Activated CD4-positive, alpha-beta T cell treated with anti-CD3 and anti-CD28 coated beads, Interleukin-10, Interleukin-2, amounts not matched to agents 100 ng/mL and 50 ng/mL, durations not matched to agents 16 hours and 8 hours (primary cell): ENCODE results near the gene TMEM63C.

Source experiments
- DNase-seq: peaks from one replicate; pipeline ENCODE4 v3.0.0-alpha.2; 2020

Gene TMEM63C

DNA sequence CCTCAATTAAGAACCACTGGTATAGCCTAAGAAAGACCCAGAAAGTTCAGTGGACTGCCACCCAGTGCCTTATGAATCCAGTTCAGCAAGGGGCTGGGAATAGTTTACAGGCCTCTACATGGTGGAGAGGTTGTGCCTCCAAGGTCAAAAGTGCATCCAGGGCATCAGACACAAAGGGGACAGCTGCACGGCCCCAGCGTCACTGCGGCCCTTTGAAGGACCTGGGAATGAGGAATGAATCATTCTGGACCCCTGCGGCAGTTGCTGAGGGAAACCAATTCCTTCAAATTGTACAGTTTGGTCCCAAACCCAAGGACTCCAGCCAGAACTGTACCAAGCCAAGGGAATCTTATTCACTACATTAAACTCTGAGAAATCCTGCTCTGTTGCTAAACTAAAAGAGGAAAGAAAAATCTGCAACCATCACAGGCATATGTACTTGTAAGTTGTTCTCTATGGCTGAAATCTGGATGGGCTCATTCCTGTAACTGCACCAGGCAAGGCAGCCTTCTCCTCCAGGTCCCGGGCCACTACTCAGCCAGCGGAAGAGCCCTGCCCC lies 100.3 kb downstream of the TMEM63C start:
- DNase-seq: no peak

DNA sequence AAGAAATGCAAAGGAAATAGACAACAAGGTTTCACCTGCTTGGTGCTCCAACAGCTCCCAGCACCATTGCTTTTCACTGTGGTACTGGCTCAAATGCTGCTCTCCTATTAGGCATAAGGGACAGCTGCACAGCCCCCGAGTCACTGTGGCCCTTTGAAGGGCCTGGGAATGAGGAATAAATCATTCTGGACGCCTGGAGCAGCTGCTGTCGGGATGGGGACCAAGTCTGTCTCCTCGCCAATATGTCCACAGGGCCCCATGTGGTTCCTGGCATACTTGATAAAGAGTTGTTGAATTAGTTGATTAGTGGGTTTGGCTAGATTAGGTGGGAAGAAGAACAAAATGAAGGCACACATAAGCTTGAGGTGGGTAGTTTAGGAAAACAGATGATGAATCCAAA lies 102.5 kb downstream of the TMEM63C start:
- no peak for DNase-seq

- no peak for DNase-seq
Measured at GRCh38 chr14:77284466-77284865, 102.9 kb downstream of the TMEM63C start.

GRCh38 chr14:77286576-77286975 lies 105.0 kb downstream of the TMEM63C start:
- no peak for DNase-seq

- DNase-seq: no peak
Measured at GRCh38 chr14:77290705-77291104, 109.1 kb downstream of the TMEM63C start.

DNA sequence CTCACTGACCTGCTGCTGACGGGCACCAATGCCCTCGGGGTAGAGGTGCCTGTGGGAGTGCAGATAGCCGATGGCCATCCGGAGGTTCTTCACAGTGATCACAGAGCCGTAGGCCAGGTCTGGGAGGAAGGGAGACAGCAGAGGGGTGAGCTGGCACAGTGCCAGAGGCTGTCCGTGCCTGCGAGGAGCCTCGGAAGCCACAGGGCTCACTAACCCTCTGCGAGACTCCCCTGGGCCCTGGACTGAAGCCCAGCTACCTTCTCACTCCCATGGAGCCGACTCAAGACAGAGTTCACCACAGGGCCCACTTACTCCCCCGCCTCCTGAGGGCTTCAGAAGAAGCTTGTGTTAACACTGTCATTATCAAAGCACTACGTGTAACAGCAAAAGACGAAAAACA lies 114.6 kb downstream of the TMEM63C start:
- no peak for DNase-seq

DNA sequence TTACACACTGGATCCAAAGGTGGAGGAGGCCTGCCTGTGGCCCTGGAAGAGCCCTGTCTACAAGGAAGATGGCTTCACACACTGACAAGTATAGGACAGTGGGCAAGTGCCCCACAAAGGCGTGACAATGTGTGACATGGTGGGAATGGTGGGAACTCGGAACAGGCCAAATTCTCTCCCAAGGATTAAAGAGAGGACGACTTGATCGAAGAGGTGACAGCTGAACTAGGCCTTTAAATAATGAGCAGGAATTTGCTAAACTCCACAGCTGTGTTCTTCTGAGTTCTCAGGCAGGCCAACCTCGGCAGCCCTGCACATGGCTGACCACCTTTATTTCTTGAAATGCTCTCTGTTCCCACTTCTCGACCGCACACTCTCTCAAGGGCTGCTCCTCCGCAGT lies 115.3 kb downstream of the TMEM63C start:
- no peak for DNase-seq

GRCh38 chr14:77299771-77300170 lies 118.2 kb downstream of the TMEM63C start:
- no peak for DNase-seq

DNA sequence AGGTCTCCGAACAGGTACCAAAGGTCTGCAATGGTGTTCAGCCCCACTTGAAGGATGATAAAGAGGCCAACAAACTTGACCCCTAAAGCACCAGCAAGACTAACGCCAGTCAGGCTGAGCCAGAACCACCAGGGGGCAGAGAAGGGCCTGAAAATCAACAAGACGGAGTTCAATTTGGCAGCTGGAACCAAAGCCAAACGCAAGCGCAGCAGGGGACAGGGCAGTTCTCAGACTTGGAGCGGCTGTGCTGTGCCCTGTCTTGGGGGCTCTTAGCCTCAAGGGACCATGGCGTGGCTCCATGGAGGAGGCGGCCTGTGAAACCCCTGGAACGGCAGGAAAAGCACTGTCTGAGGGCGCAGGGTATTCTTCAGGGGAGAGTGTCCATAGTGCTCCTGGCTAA lies 119.5 kb downstream of the TMEM63C start:
- DNase-seq: peak; percentile 75

DNA sequence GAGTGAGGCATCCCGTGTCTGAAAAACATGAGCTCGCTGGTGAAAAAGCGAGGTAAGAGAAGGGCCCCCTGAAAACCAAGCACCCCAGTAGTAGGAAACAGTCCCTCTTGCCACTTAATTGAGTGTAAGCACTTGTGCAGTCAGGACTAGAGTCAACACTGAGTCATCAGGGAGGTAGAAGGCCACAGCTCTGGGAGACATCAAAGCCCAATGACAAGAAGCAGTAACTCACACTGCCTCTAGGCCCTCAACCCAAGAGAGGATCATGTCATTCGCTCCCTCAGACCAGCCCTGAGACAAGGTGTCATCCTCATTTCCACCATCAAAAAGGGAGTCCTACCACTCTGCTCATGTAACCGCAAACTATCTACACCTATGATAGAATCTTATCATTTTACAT lies 121.3 kb downstream of the TMEM63C start:
- peak; percentile 96 for DNase-seq

DNA sequence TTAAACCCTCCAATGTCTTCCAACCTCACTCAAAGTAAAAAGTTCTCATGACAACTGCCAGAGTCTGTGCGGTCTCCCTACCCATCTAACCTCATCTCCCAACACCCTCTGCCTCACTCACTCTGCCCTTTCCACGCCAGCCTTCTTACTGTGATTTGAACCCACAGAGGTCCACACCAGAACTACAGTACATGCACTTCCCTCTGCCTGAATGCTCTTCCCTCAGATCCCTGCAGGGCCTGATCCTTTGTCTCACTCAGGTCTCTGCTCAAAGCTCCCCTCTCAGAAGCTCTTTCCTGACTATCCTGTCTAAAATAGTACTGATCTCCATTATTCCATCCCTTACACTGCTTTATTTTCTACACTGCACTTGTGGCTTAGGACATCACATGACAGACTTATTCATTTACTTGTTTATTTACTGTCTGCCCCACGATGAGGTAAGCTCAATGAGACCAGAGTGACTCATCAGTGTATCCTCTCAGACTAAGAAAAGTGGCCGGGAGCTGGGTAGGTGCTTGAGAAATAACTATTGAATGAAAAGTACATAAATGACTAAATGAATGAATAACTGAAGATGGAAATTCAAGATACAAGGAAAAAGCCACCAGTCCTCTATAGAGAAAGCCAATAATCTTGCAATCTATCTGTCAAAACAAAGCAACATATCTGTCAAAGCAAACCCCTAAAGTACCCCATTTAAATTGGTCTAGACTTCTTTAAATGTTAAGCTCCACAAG lies 122.0 kb downstream of the TMEM63C start:
- DNase-seq: peak; percentile 94

DNA sequence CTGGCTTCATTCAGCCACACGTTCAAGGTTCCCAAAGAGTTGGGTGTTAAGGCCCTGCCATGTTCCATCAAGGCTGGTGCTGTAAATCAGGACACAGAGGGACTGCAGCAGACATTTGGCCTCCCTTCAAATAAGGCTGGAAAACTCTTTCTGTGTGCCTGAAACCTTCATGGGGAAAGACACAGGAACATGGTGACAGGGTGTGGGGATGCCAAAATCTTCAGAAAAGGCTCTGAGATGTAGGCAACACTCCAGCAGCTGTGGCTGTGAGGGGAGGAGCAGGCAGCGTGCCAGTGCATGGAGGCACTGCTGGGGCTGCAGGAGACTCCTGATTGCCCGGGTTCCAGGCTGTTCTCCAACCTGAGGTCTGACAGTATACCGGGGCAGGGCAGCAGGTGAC lies 124.1 kb downstream of the TMEM63C start:
- DNase-seq: no peak

GRCh38 chr14:77306416-77306815 lies 124.8 kb downstream of the TMEM63C start:
- no peak for DNase-seq

- peak; percentile 31 for DNase-seq
Measured at GRCh38 chr14:77306851-77307496, 125.4 kb downstream of the TMEM63C start.
